Neural cell (in vitro differentiated cells): ENCODE measurements around the gene NEDD9. TPM values are rescaled to one million over a fixed set of nuclear protein-coding genes. Genes with fewer than 3 reads are reported as not detected.

Experiments used
- H2AFZ ChIP-seq: fragments of 200-600, 300-800 bp; sonication (generic), shearing (Covaris generic); 2 replicates; pipeline ENCODE4 v1.6.0; 2014; ENCODE audit warnings: low read depth, mild to moderate bottlenecking, antibody characterized with exemption, low read length, moderate library complexity
- H3F3A ChIP-seq: fragments of 200-600 bp; shearing (Covaris generic); 2 replicates; pipeline ENCODE4 v1.6.1; 2016; ENCODE audit warnings: mild to moderate bottlenecking, moderate library complexity, mixed read lengths, antibody characterized with exemption, low read length; ENCODE audit not compliant: insufficient read depth, poor library complexity, severe bottlenecking
- H3K27ac ChIP-seq: fragments of 200-600, 300-800 bp; sonication (generic), shearing (Covaris generic); 2 replicates; pipeline ENCODE4 v1.5.1; 2014; ENCODE audit warnings: mild to moderate bottlenecking, low read length, moderate library complexity
- H3K27me3 ChIP-seq: fragments of 300-800, 200-600 bp; sonication (generic), shearing (Covaris generic); 2 replicates; pipeline ENCODE4 v1.6.0; 2014; ENCODE audit warnings: mild to moderate bottlenecking, low read depth, low read length, moderate library complexity; ENCODE audit not compliant: insufficient read depth
- H3K36me3 ChIP-seq: fragments of 300-800, 200-600 bp; sonication (generic), shearing (Covaris generic); 2 replicates; pipeline ENCODE4 v1.5.1; 2014; ENCODE audit warnings: mild to moderate bottlenecking, antibody characterized with exemption, low read length, moderate library complexity; ENCODE audit not compliant: insufficient read depth
- H3K4me2 ChIP-seq: fragments of 300-800, 200-600 bp; sonication (generic), shearing (Covaris generic); 2 replicates; pipeline ENCODE4 v1.6.0; 2014; ENCODE audit warnings: mild to moderate bottlenecking, low read length
- H3K4me3 ChIP-seq: fragments of 300-800, 200-600 bp; sonication (generic), shearing (Covaris generic); 2 replicates; pipeline ENCODE4 v1.5.1; 2014; ENCODE audit warnings: mild to moderate bottlenecking, low read length, moderate library complexity
- H3K79me2 ChIP-seq: fragments of 200-600 bp; shearing (Covaris generic); replicated peaks from 2 replicates; pipeline ENCODE4 v1.6.0; 2014; ENCODE audit warnings: mild to moderate bottlenecking, low read length, moderate library complexity; ENCODE audit not compliant: insufficient read depth
- H3K9ac ChIP-seq: fragments of 300-800, 200-600 bp; sonication (generic), shearing (Covaris generic); 2 replicates; pipeline ENCODE4 v1.6.1; 2016; ENCODE audit warnings: mild to moderate bottlenecking, low read length, mixed read lengths
- H3K9me2 ChIP-seq: fragments of 200-600 bp; shearing (Covaris generic); 2 replicates; pipeline ENCODE4 v1.6.1; 2016; ENCODE audit warnings: mild to moderate bottlenecking, low read length, mixed read lengths; ENCODE audit not compliant: insufficient read depth
- H3K9me3 ChIP-seq: fragments of 200-600, 300-800 bp; sonication (generic), shearing (Covaris generic); 2 replicates; pipeline ENCODE4 v1.6.1; 2016; ENCODE audit warnings: mild to moderate bottlenecking, mixed run types, low read length, moderate library complexity, mixed read lengths
- H4K20me1 ChIP-seq: fragments of 200-600 bp; shearing (Covaris generic); 2 replicates; pipeline ENCODE4 v1.6.1; 2016; ENCODE audit warnings: mild to moderate bottlenecking, mixed run types; ENCODE audit not compliant: insufficient read depth
- CTCF ChIP-seq: fragments of 450-650 bp; IDR thresholded peaks from 2 replicates; pipeline ENCODE4 v1.5.1; 2014; ENCODE audit warnings: antibody characterized with exemption, mild to moderate bottlenecking, moderate library complexity; ENCODE audit not compliant: poor library complexity, severe bottlenecking
- EP300 ChIP-seq: fragments of 450-650 bp; conservative IDR thresholded peaks from 2 replicates; pipeline ENCODE4 v1.6.1; 2014; ENCODE audit warnings: antibody characterized with exemption, mild to moderate bottlenecking, moderate library complexity; ENCODE audit not compliant: poor library complexity, severe bottlenecking
- EZH2 ChIP-seq: fragments of 200-600, 300-800 bp; shearing (Covaris generic), sonication (generic); IDR thresholded peaks from 2 replicates; pipeline ENCODE4 v1.6.1; 2014; ENCODE audit warnings: antibody characterized with exemption, low read length, borderline replicate concordance, mild to moderate bottlenecking; ENCODE audit not compliant: insufficient read depth, poor library complexity, severe bottlenecking
- MXI1 ChIP-seq: fragments of 450-650 bp; conservative IDR thresholded peaks from 2 replicates; pipeline ENCODE4 v1.6.1; 2014; ENCODE audit warnings: antibody characterized with exemption, mild to moderate bottlenecking; ENCODE audit not compliant: poor library complexity, severe bottlenecking
- POLR2AphosphoS5 ChIP-seq: IDR thresholded peaks from 2 replicates; pipeline ENCODE4 v1.6.1; 2012
- RAD21 ChIP-seq: fragments of 450-650 bp; conservative IDR thresholded peaks from 2 replicates; pipeline ENCODE4 v1.6.1; 2014; ENCODE audit warnings: antibody characterized with exemption, mild to moderate bottlenecking, moderate library complexity
- SMC3 ChIP-seq: fragments of 450-650 bp; conservative IDR thresholded peaks from 2 replicates; pipeline ENCODE4 v1.6.1; 2014; ENCODE audit warnings: antibody characterized with exemption, mild to moderate bottlenecking, moderate library complexity; ENCODE audit not compliant: poor library complexity
- TAF1 ChIP-seq: IDR thresholded peaks from 2 replicates; pipeline ENCODE4 v1.6.1; 2012; ENCODE audit warnings: low read depth
- polyA plus RNA-seq: library from polyadenylated mRNA; depleted of rRNA; stranded (reverse); fragments of >200 nt; gene quantifications from 2 replicates; pipeline ENCODE4 v1.2.3, GENCODE V29; 2014
- TF ChIP-seq, protein P1 (sequence below): IDR thresholded peaks from 2 replicates; pipeline ENCODE4 v1.6.1; 2012; ENCODE audit warnings: borderline replicate concordance

Gene NEDD9
- polyA plus RNA-seq, 1 donor from 2014 or later, result 0.11 TPM

DNA sequence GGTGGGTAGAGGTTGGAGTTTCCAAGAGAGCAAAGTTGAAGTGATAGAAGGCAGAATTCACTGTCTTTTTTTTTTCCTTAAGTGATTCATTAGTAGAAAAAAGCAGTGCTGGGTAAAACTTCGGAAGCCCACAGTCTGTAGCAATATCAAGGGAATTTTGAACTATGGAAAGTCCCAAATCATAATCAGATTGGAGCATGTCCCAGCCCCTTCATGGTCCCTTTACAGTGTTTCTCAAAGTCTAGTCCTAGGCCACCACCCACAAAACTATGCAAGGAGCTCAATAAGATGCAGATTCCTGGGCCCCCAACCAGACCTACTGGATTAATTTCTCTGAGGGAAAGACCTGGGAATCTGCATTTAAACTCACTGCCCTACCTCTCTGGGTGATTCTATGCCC is 22.6 kb downstream of the NEDD9 start:
- Histone ChIP-seq H3K36me3 (no peaks in the 10 kb centered on the region), H3K27ac (no peak overlapping the region), H3K4me2 (no peak overlapping the region), H2AFZ (no peak overlapping the region), H3K27me3 (no peaks in the 10 kb centered on the region), H3K79me2 (no peaks in the 10 kb centered on the region), H3F3A (no peaks in the 10 kb centered on the region), H3K4me3 (no peak overlapping the region), H4K20me1 (no peaks in the 10 kb centered on the region), H3K9me2 (no peaks in the 10 kb centered on the region), H3K9me3 (no peaks in the 10 kb centered on the region), H3K9ac (no peak overlapping the region)
- TF ChIP-seq RAD21, result no peak
- TF ChIP-seq TAF1, result no peak

DNA sequence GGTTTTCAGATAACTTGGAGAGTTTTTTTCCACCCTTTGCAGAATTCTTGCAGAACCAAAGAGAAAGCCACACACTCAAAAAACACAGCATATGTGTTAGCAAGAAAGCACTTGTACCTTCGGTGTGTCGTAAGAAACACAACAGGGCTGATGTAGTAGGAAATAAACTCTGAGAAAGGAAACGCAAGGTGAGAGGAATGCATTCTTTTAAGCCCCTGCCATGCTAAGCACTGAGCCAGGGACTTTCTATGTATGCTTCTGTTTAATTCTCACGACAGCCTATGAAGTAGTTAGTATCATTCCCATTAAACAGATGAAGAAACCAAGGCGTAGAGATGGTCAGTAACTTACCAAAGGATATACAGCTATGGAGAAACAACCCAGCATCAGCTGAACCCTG is 23.1 kb downstream of the NEDD9 start:
- Histone ChIP-seq H3K9me2 (no peaks in the 10 kb centered on the region), H3K9ac (no peak overlapping the region), H3K4me2 (no peak overlapping the region), H4K20me1 (no peaks in the 10 kb centered on the region), H3K27ac (no peak overlapping the region), H2AFZ (no peak overlapping the region), H3K9me3 (no peaks in the 10 kb centered on the region), H3F3A (no peaks in the 10 kb centered on the region), H3K27me3 (no peaks in the 10 kb centered on the region), H3K79me2 (no peaks in the 10 kb centered on the region), H3K4me3 (no peak overlapping the region), H3K36me3 (no peaks in the 10 kb centered on the region)
- no peak for TF ChIP-seq TAF1
- no peak for TF ChIP-seq EZH2
- TF ChIP-seq MXI1, result no peak
- TF ChIP-seq SMC3, result no peak
- TF ChIP-seq EP300, result no peak
- TF ChIP-seq RAD21, result no peak
- TF ChIP-seq POLR2AphosphoS5, result no peak
- TF ChIP-seq, protein P1, sequence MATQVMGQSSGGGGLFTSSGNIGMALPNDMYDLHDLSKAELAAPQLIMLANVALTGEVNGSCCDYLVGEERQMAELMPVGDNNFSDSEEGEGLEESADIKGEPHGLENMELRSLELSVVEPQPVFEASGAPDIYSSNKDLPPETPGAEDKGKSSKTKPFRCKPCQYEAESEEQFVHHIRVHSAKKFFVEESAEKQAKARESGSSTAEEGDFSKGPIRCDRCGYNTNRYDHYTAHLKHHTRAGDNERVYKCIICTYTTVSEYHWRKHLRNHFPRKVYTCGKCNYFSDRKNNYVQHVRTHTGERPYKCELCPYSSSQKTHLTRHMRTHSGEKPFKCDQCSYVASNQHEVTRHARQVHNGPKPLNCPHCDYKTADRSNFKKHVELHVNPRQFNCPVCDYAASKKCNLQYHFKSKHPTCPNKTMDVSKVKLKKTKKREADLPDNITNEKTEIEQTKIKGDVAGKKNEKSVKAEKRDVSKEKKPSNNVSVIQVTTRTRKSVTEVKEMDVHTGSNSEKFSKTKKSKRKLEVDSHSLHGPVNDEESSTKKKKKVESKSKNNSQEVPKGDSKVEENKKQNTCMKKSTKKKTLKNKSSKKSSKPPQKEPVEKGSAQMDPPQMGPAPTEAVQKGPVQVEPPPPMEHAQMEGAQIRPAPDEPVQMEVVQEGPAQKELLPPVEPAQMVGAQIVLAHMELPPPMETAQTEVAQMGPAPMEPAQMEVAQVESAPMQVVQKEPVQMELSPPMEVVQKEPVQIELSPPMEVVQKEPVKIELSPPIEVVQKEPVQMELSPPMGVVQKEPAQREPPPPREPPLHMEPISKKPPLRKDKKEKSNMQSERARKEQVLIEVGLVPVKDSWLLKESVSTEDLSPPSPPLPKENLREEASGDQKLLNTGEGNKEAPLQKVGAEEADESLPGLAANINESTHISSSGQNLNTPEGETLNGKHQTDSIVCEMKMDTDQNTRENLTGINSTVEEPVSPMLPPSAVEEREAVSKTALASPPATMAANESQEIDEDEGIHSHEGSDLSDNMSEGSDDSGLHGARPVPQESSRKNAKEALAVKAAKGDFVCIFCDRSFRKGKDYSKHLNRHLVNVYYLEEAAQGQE, result no peak
- no peak for TF ChIP-seq CTCF

GRCh38 chr6:11208854-11209253 is 23.6 kb downstream of the NEDD9 start:
- no peak overlapping the region for H3K4me2 ChIP-seq
- H3K27me3 ChIP-seq, result no peaks in the 10 kb centered on the region
- H3K36me3 ChIP-seq, result no peaks in the 10 kb centered on the region
- no peak overlapping the region for H2AFZ ChIP-seq
- H3K27ac ChIP-seq, result no peak overlapping the region
- H3K9me3 ChIP-seq, result no peaks in the 10 kb centered on the region
- no peaks in the 10 kb centered on the region for H3K79me2 ChIP-seq
- no peak overlapping the region for H3K9ac ChIP-seq
- no peaks in the 10 kb centered on the region for H3K9me2 ChIP-seq
- H3K4me3 ChIP-seq, result no peak overlapping the region
- no peaks in the 10 kb centered on the region for H4K20me1 ChIP-seq
- H3F3A ChIP-seq, result no peaks in the 10 kb centered on the region
- TF ChIP-seq POLR2AphosphoS5, result no peak
- TF ChIP-seq SMC3, result no peak
- TF ChIP-seq, protein P1, result no peak
- no peak for TF ChIP-seq TAF1
- no peak for TF ChIP-seq CTCF
- no peak for TF ChIP-seq EP300
- no peak for TF ChIP-seq EZH2
- no peak for TF ChIP-seq RAD21
- TF ChIP-seq MXI1, result no peak
